GM23248 (cell line): ENCODE data around the gene HOXB9. TPM values are rescaled to one million over a fixed set of nuclear protein-coding genes. Genes with fewer than 3 reads are reported as not detected.
A peak's percentile ranks its signal among the peaks of the same experiment; 100 is the strongest.

Experiments used
- DNase-seq: peaks from one replicate; pipeline ENCODE4 v3.0.0-alpha.2; 2015
- H2AFZ ChIP-seq: fragments of 200-600 bp; sonication (generic); 2 replicates; pipeline ENCODE4 v1.6.1; 2016; ENCODE audit warnings: antibody characterized with exemption
- H3F3A ChIP-seq: fragments of 200-600 bp; sonication (generic); 2 replicates; pipeline ENCODE4 v1.6.1; 2016; ENCODE audit warnings: mild to moderate bottlenecking, antibody characterized with exemption, mixed run types; ENCODE audit not compliant: insufficient read depth
- H3K27ac ChIP-seq: fragments of 200-600 bp; sonication (generic); 2 replicates; pipeline ENCODE4 v1.5.1; 2016; ENCODE audit warnings: mild to moderate bottlenecking
- H3K27me3 ChIP-seq: fragments of 200-600 bp; sonication (generic); replicated peaks from 2 replicates; pipeline ENCODE4 v1.6.1; 2016; ENCODE audit warnings: mild to moderate bottlenecking; ENCODE audit not compliant: insufficient read depth
- H3K36me3 ChIP-seq: fragments of 200-600 bp; sonication (generic); 2 replicates; pipeline ENCODE4 v1.6.1; 2016; ENCODE audit warnings: low read depth, mild to moderate bottlenecking
- H3K4me1 ChIP-seq: fragments of 200-600 bp; sonication (generic); 2 replicates; pipeline ENCODE4 v1.6.1; 2016; ENCODE audit warnings: mild to moderate bottlenecking; ENCODE audit not compliant: insufficient read depth
- H3K4me2 ChIP-seq: fragments of 200-600 bp; sonication (generic); one replicate; pipeline ENCODE4 v1.6.1; 2016; ENCODE audit warnings: mild to moderate bottlenecking; ENCODE audit not compliant: unreplicated experiment
- H3K4me3 ChIP-seq: fragments of 200-600 bp; sonication (generic); 2 replicates; pipeline ENCODE4 v1.5.1; 2016; ENCODE audit warnings: mild to moderate bottlenecking
- H3K79me2 ChIP-seq: fragments of 200-600 bp; sonication (generic); 2 replicates; pipeline ENCODE4 v1.6.1; 2016; ENCODE audit warnings: mild to moderate bottlenecking; ENCODE audit not compliant: insufficient read depth
- H3K9ac ChIP-seq: fragments of 200-600 bp; sonication (generic); 2 replicates; pipeline ENCODE4 v1.6.1; 2016; ENCODE audit warnings: mild to moderate bottlenecking
- H3K9me2 ChIP-seq: fragments of 200-600 bp; sonication (generic); 2 replicates; pipeline ENCODE4 v1.6.1; 2016; ENCODE audit warnings: mixed run types, mild to moderate bottlenecking, moderate library complexity; ENCODE audit not compliant: insufficient read depth
- H3K9me3 ChIP-seq: fragments of 200-600 bp; sonication (generic); one replicate; pipeline ENCODE4 v1.6.1; 2017; ENCODE audit warnings: low read depth
- H4K20me1 ChIP-seq: fragments of 200-600 bp; sonication (generic); 2 replicates; pipeline ENCODE4 v1.6.0; 2016; ENCODE audit not compliant: insufficient read depth
- EZH2 ChIP-seq: fragments of 200-600 bp; sonication (generic); IDR thresholded peaks from 2 replicates; pipeline ENCODE4 v1.6.1; 2018; ENCODE audit warnings: antibody characterized with exemption, mild to moderate bottlenecking; ENCODE audit not compliant: insufficient read depth, poor library complexity, severe bottlenecking
- EZH2phosphoT487 ChIP-seq: fragments of 200-600 bp; sonication (generic); IDR thresholded peaks from 2 replicates; pipeline ENCODE4 v1.6.1; 2018; ENCODE audit warnings: antibody characterized with exemption, moderate library complexity, mild to moderate bottlenecking, low read depth; ENCODE audit not compliant: insufficient read depth
- WGBS, 2 experiments: methylation state at CpG; one replicate each; pipeline ENCODE4 v1.1.6; 2015 to 2017; ENCODE audit warnings: low lambda C conversion rate in 2 of 2, low coverage in 1 of 2; ENCODE audit errors: missing lambda C conversion rate in 2 of 2; 5-methylcytosine and 5-hydroxymethylcytosine counted together
- in situ Hi-C: fragments of 300-500 bp; cut with MboI; formaldehyde crosslinking; loops from 2 replicates; pipeline ENCODE4 v1.15.0; 2020
- polyA plus RNA-seq: library from polyadenylated mRNA; unstranded; fragments of >200 nt; fragmentation: Nextera tagmentation; extraction: Ambion mirVana; gene quantifications from 2 replicates; pipeline ENCODE4 v1.2.1, GENCODE V29; 2016
- total RNA-seq: library from RNA; depleted of rRNA; stranded (reverse); fragments of >200 nt; shearing (Covaris generic); gene quantifications from 2 replicates; pipeline ENCODE4 v1.2.3, GENCODE V29; 2014

Gene HOXB9
- total and polyA plus RNA-seq, 2 experiments from 2014 or later, result not detected

GRCh38 chr17:48640858-48641180 lies 14.7 kb upstream of the HOXB9 start:
- Histone ChIP-seq H3K4me2 (no peak overlapping the region), H3K27ac (no peak overlapping the region), H3K27me3 (peaks cover 87% of the 10 kb centered on the region), H3K79me2 (no peaks in the 10 kb centered on the region), H3K9me2 (no peaks in the 10 kb centered on the region), H4K20me1 (no peaks in the 10 kb centered on the region), H3F3A (peaks cover 12% of the 10 kb centered on the region), H3K4me3 (no peak overlapping the region), H3K4me1 (0 out of 2 replicates have a peak, but pooled peaks cover 4% of the 10 kb centered on the region), H3K36me3 (no peaks in the 10 kb centered on the region), H3K9ac (no peak overlapping the region), H2AFZ (no peak overlapping the region), H3K9me3 (no peaks in the 10 kb centered on the region)
- 18% methylated on average over 1 of the region's 1 CpG for WGBS, 2 experiments
- no peak for TF ChIP-seq EZH2phosphoT487
- no peak for TF ChIP-seq EZH2
- in situ Hi-C loops, result no loop called here
- DNase-seq, result no peak

- Histone ChIP-seq H3K36me3 (no peaks in the 10 kb centered on the region), H3K4me1 (0 out of 2 replicates have a peak, but pooled peaks cover 4% of the 10 kb centered on the region), H2AFZ (no peak overlapping the region), H4K20me1 (no peaks in the 10 kb centered on the region), H3K4me3 (no peak overlapping the region), H3K9ac (no peak overlapping the region), H3K27me3 (peaks cover 87% of the 10 kb centered on the region), H3K4me2 (no peak overlapping the region), H3F3A (peaks cover 12% of the 10 kb centered on the region), H3K9me2 (no peaks in the 10 kb centered on the region), H3K27ac (no peak overlapping the region), H3K79me2 (no peaks in the 10 kb centered on the region), H3K9me3 (no peaks in the 10 kb centered on the region)
- no peak for DNase-seq
- 33 to 35% methylated on average over 6 of the region's 6 CpGs for WGBS, 2 experiments
- in situ Hi-C loops, result no loop called here
- TF ChIP-seq EZH2phosphoT487 (no peak), EZH2 (no peak)
Observed at GRCh38 chr17:48639982-48640857, 14.1 kb upstream of the HOXB9 start.

- DNase-seq, result no peak
- H3K27me3 ChIP-seq, result peaks cover 87% of the 10 kb centered on the region
- no peak overlapping the region for H3K4me2 ChIP-seq
- H3F3A ChIP-seq, result peaks cover 12% of the 10 kb centered on the region
- H4K20me1 ChIP-seq, result no peaks in the 10 kb centered on the region
- 23 to 30% methylated on average over 5 of the region's 5 CpGs for WGBS, 2 experiments
- no peak overlapping the region for H3K9ac ChIP-seq
- TF ChIP-seq EZH2phosphoT487 (no peak), EZH2 (no peak)
- no peaks in the 10 kb centered on the region for H3K36me3 ChIP-seq
- no peak overlapping the region for H3K4me3 ChIP-seq
- no peaks in the 10 kb centered on the region for H3K9me3 ChIP-seq
- in situ Hi-C loops, result no loop called here
- H3K27ac ChIP-seq, result no peak overlapping the region
- no peaks in the 10 kb centered on the region for H3K79me2 ChIP-seq
- no peaks in the 10 kb centered on the region for H3K9me2 ChIP-seq
- H3K4me1 ChIP-seq, result 0 out of 2 replicates have a peak, but pooled peaks cover 4% of the 10 kb centered on the region
- no peak overlapping the region for H2AFZ ChIP-seq
Observed at GRCh38 chr17:48639136-48639535, 13.0 kb upstream of the HOXB9 start.

GRCh38 chr17:48637323-48638260 lies 11.4 kb upstream of the HOXB9 start:
- peak overlapping the region; percentile 6 for H3K4me2 ChIP-seq
- peak; percentile 97 for DNase-seq
- H3K27ac ChIP-seq, result no peak overlapping the region
- no peaks in the 10 kb centered on the region for H3K36me3 ChIP-seq
- no peaks in the 10 kb centered on the region for H3K9me2 ChIP-seq
- peaks cover 87% of the 10 kb centered on the region for H3K27me3 ChIP-seq
- in situ Hi-C loops, result no loop called here
- peak; percentile 17 for TF ChIP-seq EZH2
- no peak for TF ChIP-seq EZH2phosphoT487
- H3K4me1 ChIP-seq, result 0 out of 2 replicates have a peak, but pooled peaks cover 4% of the 10 kb centered on the region
- H2AFZ ChIP-seq, result no peak overlapping the region
- peaks cover 12% of the 10 kb centered on the region for H3F3A ChIP-seq
- no peak overlapping the region for H3K4me3 ChIP-seq
- H3K9me3 ChIP-seq, result no peaks in the 10 kb centered on the region
- WGBS, 2 experiments, result 8 to 11% methylated on average over 18 of the region's 18 CpGs
- H4K20me1 ChIP-seq, result no peaks in the 10 kb centered on the region
- H3K79me2 ChIP-seq, result no peaks in the 10 kb centered on the region
- no peak overlapping the region for H3K9ac ChIP-seq
